HuH-7 (cell line): ENCODE data around the gene CCDC194.

Experiments used
- DNase-seq: peaks from one replicate; pipeline ENCODE4 v3.0.0; 2011; ENCODE audit warnings: low spot score

Gene CCDC194

GRCh38 chr19:17405250-17406045 lies 11.5 kb upstream of the CCDC194 start, which contains the start of gene BST2:
TSS of gene BST2 (minus strand) at chr19:17405630. CDS start at chr19:17405575, 55 bp downstream.
- DNase-seq, result no peak

DNA sequence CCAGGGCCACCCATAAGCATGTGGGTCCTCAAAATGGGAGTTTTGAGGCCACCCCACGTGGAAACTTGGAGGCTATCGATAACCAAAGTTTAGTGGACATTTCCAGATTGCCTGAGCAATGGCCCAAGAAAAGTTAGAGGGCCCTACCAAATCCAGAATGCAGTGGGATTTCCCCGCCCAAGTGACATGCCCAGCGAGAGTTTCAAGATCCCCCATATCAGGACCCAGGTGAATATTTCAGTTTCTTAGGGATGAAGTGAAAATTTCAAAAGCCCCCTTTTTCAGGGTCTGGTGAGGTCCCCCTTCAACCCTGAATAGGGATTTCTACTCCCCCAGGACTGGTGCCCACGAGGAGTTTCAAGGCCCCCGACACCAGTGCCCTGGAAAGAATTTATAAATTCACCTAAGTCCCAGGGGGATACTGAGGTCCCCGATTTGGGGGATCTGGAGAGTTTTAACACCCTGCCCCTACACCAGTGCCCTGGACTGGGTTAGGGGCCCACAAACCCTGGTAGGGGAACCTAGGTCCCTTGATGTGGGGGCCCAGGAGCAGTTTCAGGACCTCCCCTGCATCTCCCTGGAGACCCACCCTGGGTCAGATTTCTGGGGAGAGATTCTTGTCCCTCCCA lies 10.7 kb upstream of the CCDC194 start:
- no peak for DNase-seq

- no peak for DNase-seq
Measured at GRCh38 chr19:17404015-17404414, 10.0 kb upstream of the CCDC194 start.

- DNase-seq, result no peak
Measured at GRCh38 chr19:17402982-17403855, 9.2 kb upstream of the CCDC194 start.

GRCh38 chr19:17401628-17402027 lies 7.6 kb upstream of the CCDC194 start:
- no peak for DNase-seq

GRCh38 chr19:17398902-17399527 lies 5.0 kb upstream of the CCDC194 start:
- no peak for DNase-seq

DNA sequence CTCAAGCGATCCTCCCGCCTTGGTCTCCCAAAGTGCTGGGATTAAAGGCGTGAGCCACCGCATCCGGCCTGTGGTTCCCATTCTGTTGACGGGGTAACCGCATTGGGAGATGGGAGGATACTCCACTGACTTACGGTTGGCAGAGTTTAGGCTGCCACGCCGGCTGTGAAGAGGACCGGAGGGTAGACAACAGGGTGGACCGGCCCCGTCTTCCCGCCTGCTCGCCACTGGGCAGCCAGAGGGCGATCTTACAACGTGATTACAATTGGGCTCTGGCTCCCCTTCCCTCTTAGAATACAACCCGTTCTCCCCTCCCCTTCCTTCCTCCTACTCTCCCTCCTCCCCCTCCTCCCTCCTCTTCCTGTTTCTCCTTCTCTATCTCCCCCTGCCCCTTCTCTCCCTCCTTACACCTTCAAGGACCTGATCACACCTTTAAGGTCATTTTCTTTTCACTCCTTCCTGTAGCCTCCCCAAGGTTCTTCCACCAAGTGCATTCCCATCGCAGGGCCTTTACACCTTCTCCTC lies 957 bp upstream of the CCDC194 start:
- DNase-seq, result no peak

- DNase-seq, result no peak
Measured at GRCh38 chr19:17393002-17393401, 994 bp downstream of the CCDC194 start.

- peak; percentile 59 for DNase-seq
Measured at GRCh38 chr19:17391371-17392151, 2.4 kb downstream of the CCDC194 start.

- peak; percentile 95 for DNase-seq
Measured at GRCh38 chr19:17390665-17391370, 3.2 kb downstream of the CCDC194 start.

DNA sequence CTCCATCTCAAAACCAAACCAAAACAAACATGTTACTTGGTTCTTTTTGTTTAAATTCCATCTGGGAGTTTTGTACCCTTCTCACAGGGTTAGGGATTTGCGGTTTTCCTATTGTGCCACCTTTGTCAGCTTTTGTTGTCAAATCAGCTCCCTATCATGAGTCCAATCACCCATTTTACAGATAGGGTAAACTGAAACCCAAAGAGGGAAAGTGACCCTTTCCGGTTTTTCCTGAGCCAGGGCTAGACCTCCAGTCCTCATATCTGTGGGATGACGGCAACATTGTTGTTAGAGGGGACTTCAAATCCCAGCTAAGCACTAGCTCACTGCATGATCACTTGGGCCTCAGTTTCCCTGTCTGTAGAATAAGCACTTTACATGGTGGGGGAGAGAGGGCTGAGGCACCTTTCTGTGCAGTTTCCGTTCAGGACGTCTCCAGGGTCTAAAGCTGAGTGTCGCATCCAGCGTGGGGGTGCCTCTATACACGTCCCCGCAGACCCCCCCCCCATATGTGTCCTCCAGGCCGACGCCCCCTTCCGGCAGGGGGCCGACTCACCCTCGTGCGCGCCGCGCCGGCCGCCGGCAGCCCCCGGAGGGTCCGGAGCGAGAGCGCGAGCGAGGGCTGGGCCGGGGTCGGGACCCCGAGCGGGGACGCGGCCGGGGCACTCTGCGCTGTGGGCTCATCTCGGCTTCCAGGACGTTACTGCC lies 3.9 kb downstream of the CCDC194 start:
- no peak for DNase-seq

DNA sequence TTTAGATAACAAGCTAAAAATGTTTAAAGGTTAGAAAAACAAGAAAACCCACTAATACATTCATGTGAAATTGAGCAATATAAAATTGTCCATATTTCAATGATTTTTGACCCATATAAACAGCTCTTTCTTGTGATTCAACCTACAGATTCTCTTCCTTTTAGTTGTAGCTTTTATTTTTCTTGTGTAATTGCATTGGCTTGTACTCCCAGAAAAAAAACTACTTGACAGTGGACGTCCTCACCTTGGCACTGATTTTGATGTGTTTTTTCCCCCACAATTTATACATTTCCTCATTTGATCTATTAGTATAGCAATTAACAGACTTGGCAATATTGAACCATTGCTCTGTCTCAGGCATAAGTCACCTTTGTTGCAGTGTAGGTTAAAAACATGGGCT lies 4.7 kb downstream of the CCDC194 start:
- no peak for DNase-seq

DNA sequence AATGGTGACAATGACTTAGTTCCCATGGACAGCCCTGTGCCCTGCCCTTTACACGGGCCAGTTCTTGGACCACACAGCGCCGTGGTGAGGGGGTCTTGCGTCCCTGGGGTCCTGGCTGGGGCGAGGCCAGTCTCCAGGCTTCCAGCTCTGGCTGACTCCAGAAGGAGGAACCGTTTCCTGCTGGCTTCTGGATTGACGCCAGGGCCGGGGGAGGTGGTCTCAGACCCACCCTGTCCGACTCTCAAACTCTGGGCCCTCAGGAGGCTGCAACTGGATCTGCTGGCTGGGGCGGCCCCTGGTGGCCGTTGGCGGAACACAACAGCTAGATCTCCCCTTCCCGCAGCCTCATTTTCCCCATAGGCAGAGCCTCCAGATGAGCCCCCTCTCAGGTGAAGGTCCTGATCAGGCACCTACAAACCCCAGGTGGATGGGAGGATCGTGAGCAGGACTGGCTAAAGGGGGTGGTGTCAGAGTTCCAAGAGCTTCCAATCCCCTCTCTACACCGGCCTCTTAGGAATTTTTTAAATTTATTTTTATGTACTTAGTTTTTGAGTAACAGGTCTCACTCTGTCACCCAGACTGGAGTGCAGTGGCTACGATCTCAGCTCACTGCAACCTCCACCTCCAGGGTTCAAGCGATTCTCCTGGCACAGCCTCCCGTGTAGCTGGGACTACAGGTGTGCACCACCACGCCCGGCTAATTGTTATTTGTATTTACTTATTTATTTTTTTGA lies 8.0 kb downstream of the CCDC194 start:
- DNase-seq, result peak; percentile 72

GRCh38 chr19:17380426-17381138 lies 13.4 kb downstream of the CCDC194 start:
- no peak for DNase-seq

DNA sequence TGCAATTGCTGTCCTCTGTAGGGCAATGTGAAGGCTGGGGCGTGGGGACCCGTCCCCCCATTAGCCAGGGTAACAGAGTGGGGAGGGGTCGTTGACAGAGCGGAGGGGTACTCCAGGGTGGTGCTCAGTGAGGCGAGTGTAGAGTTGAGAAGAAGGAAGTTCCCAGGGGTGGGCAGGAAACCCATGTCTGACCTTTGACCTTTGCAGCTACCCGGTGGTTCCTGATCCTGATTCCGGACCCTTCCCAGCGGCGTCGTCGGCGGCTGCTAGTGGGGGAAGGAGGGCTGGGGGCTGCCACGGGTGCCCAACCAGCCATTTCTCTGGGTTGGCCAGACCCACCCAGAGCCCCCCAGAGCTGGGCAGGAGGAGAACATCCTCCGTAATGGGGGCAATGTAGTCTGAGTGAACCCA lies 14.8 kb downstream of the CCDC194 start:
- DNase-seq, result no peak

GRCh38 chr19:17378271-17378670 lies 15.7 kb downstream of the CCDC194 start:
- DNase-seq, result no peak

GRCh38 chr19:17376935-17377600 lies 16.9 kb downstream of the CCDC194 start, which contains the start of gene PLVAP:
TSS of gene PLVAP (minus strand) at chr19:17377342. CDS start at chr19:17377288, 54 bp downstream.
- no peak for DNase-seq
